Measurements from ENCODE around the gene RASL11A. TPM values are rescaled to one million over a fixed set of nuclear protein-coding genes. Genes with fewer than 3 reads are reported as not detected.
A peak's percentile ranks its signal among the peaks of the same experiment; 100 is the strongest.

The RASL11A gene
- total RNA-seq, 1 experiment from 2014 or later: 59.7 TPM

DNA sequence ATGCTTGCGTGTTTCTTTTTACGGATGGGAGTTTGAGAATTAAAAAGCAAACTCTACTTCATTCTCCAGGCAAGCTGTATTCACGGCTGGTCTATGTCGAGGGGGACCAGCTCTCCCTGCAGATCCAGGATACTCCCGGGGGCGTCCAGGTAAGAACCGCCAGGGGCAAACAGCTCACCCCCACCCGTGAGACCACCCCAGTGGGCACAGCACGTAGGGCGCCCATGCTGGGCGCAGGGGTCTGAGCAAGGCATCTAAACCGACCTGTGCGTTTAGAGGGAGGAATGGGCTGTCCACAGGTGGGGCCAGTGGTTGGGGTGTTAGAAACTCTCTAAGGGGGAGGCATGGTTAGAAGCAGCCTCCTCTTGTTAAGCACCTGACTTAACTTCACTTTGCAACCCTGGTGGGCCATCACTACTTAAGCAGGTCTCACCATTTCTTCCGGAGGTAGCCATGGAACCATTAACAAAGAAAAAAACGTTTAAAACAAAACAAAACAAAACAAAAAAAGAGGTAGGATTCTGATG, 1.0 kb downstream of the RASL11A start:
- no peak for TF ChIP-seq EZH2 (IDR thresholded peaks at IDR 0.05; ENCODE audit: low read length, unreplicated experiment)
- TF ChIP-seq CTCF (conservative IDR thresholded peaks at IDR 0.05; ENCODE audit: low read depth, low read length): no peak
- TF ChIP-seq EZH2phosphoT487 (IDR thresholded peaks at IDR 0.05; ENCODE audit: borderline replicate concordance, low read length): no peak
- Histone ChIP-seq H3K27me3 (ENCODE audit: low read length) (no peaks in the 10 kb centered on the region), H3K4me1 (ENCODE audit: insufficient read depth, low read length) (peaks cover 18% of the 10 kb centered on the region), H3K9ac (ENCODE audit: low read length) (peak overlapping the region; percentile 78), H3K27ac (ENCODE audit: low read length) (peak overlapping the region; percentile 37; the same call in 1 of the 2 replicates), H3K79me2 (ENCODE audit: low read length) (peaks cover 8% of the 10 kb centered on the region), H3K4me2 (ENCODE audit: low read length) (peak overlapping the region; percentile 99), H2AFZ (ENCODE audit: low read length) (peak overlapping the region; percentile 81), H3K36me3 (ENCODE audit: low read depth, low read length) (no peaks in the 10 kb centered on the region), H4K20me1 (ENCODE audit: low read length) (peaks cover 9% of the 10 kb centered on the region), H3K4me3 (ENCODE audit: low read length) (peak overlapping the region; percentile 99), H3F3A (ENCODE audit: low read length, unreplicated experiment) (no peaks in the 10 kb centered on the region), H3K9me3 (ENCODE audit: low read length) (no peaks in the 10 kb centered on the region), H3K9me2 (replicated peaks; ENCODE audit: low read length) (no peaks in the 10 kb centered on the region)
- ChIA-PET POLR2A (ENCODE audit: unreplicated experiment) (interaction anchor here (0.6 kb wide), 1 partner anchor 301 kb away, joined by 3 read pairs; no protein-coding TSS in a partner anchor), CTCF (no interaction called here)
- ATAC-seq (no peak), DNase-seq (no peak)
- TSS peak; percentile 58 for BruUV-seq (replicated peaks)
- intact Hi-C loops (cut with micrococcal nuclease): loop anchor here (2.0 to 5.0 kb wide), 3 partner anchors 86 to 229 kb away; no protein-coding TSS in a partner anchor

DNA sequence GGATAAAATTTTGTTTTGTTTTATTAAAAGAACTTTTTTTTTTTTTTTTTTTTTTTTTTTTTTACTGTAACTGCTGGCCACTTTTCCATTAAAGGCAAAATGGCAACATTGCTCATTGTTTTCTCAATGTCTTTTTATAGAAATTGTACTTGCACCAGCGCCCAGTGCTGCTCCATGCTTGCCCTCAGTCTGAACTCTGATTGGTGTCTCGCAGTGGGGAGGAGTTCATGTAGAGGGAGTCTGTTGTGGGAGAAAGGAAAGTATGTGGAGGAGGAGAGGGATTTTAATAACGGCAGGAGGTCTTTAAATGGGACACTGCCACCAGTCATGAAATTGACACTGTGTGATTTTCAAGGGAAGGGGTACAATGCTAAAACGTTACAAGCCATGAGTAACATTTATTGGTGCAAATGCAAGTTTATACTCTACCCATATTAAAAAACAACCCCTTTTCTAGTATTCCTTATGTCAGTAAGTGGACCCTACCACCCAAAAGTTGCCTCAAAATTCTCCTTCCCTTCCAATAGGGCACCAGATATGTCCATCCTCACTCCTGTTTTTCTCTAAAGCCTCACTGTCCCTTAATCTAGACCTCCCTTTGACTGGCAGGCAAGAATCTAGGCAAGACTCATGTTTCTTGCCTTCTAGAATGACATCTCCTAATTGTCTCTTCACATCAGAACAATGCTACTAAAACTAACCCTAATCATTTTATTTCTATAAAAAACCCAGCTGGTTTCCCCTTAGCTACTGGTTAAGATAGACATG, 3.2 kb downstream of the RASL11A start:
- Histone ChIP-seq H3K4me3 (ENCODE audit: low read length) (no peak overlapping the region), H3K79me2 (ENCODE audit: low read length) (peaks cover 8% of the 10 kb centered on the region), H3F3A (ENCODE audit: low read length, unreplicated experiment) (no peaks in the 10 kb centered on the region), H3K4me1 (ENCODE audit: insufficient read depth, low read length) (peaks cover 18% of the 10 kb centered on the region), H3K9me3 (ENCODE audit: low read length) (no peaks in the 10 kb centered on the region), H3K36me3 (ENCODE audit: low read depth, low read length) (no peaks in the 10 kb centered on the region), H3K27ac (ENCODE audit: low read length) (no peak overlapping the region), H3K27me3 (ENCODE audit: low read length) (no peaks in the 10 kb centered on the region), H3K9me2 (replicated peaks; ENCODE audit: low read length) (no peaks in the 10 kb centered on the region), H3K9ac (ENCODE audit: low read length) (no peak overlapping the region), H3K4me2 (ENCODE audit: low read length) (no peak overlapping the region), H2AFZ (ENCODE audit: low read length) (no peak overlapping the region), H4K20me1 (ENCODE audit: low read length) (peaks cover 9% of the 10 kb centered on the region)
- DNase-seq (no peak), ATAC-seq (no peak)
- ChIA-PET POLR2A (ENCODE audit: unreplicated experiment) (interaction anchor here (0.5 kb wide), 1 partner anchor 162 kb away, joined by 5 read pairs; no protein-coding TSS in a partner anchor), CTCF (interaction anchor here (0.7 kb wide), 2 partner anchors 39 to 189 kb away, joined by 8 to 10 read pairs; no protein-coding TSS in a partner anchor)
- TF ChIP-seq EZH2 (IDR thresholded peaks at IDR 0.05; ENCODE audit: low read length, unreplicated experiment) (no peak), CTCF (conservative IDR thresholded peaks at IDR 0.05; ENCODE audit: low read depth, low read length) (no peak), EZH2phosphoT487 (IDR thresholded peaks at IDR 0.05; ENCODE audit: borderline replicate concordance, low read length) (no peak)
- intact Hi-C loops (cut with micrococcal nuclease): loop anchor here (5.0 kb wide), 2 partner anchors 83 to 232 kb away; no protein-coding TSS in a partner anchor
- no TSS peak for BruUV-seq (replicated peaks)
